Posterior vena cava (tissue), 2 donors: ENCODE results near the gene FAIM. TPM values are rescaled to one million over a fixed set of nuclear protein-coding genes. Genes with fewer than 3 reads are reported as not detected.
"Not testable (repeated sequence)": the region's sequence is repeated elsewhere in the genome, so short reads cannot be mapped to it uniquely, and the experiment has no call there.

Experiments used
- DNase-seq: peaks from one replicate; pipeline ENCODE4 v3.0.0-alpha.2; 2020; ENCODE audit warnings: low spot score
- intact Hi-C, 2 donors: fragments of 100-400 bp; cut with DNase I; formaldehyde crosslinking; loops; one replicate each; pipeline versions ENCODE4 v1.14.1 to v1.14.2; 2022 to 2023
- long read RNA-seq, 2 donors: library from polyadenylated mRNA; unstranded; transcript quantifications; one replicate each; pipeline ENCODE4 v2.0.0, GENCODE V29; 2020 to 2021
- total RNA-seq, 2 donors: library from RNA; stranded (reverse); fragmentation: NEBNext Ultra II Directional; extraction: Animal tissue kit (Norgen Biotek cat#: 25700); gene quantifications; one replicate each; pipeline ENCODE4 v1.2.1, GENCODE V29; 2021
- donor health status: DM: yes; HTN: yes; CAD: no.
- donor health status: DM: yes; HTN: yes; CAD: no.

The FAIM gene
- 10 to 100 TPM in 1 of 2 donors, 1 to 10 TPM in 1; 8.0 to 11.9 TPM for total RNA-seq
- long read RNA-seq, donor 1, partial matches to known transcripts = 0 of 6 reads
- long read RNA-seq, donor 1, other reads (novel, unspliced or antisense) = 0 of 6 reads
- long read RNA-seq, donor 2, transcript FAIM-204 (5 exons, 946 nt) = major isoform, 12 of 20 reads
- long read RNA-seq, donor 2, partial matches to known transcripts = 0 of 20 reads
- long read RNA-seq, donor 2, other reads (novel, unspliced or antisense) = 2 of 20 reads

GRCh38 chr3:138608322-138609135 is at the start of gene FAIM:
Gene FAIM, plus strand, starts transcription at chr3:138608771. Its CDS starts 10,956 bp downstream, at chr3:138619727.
- intact Hi-C loops = no loop called here
- DNase-seq = peak; percentile 91

DNA sequence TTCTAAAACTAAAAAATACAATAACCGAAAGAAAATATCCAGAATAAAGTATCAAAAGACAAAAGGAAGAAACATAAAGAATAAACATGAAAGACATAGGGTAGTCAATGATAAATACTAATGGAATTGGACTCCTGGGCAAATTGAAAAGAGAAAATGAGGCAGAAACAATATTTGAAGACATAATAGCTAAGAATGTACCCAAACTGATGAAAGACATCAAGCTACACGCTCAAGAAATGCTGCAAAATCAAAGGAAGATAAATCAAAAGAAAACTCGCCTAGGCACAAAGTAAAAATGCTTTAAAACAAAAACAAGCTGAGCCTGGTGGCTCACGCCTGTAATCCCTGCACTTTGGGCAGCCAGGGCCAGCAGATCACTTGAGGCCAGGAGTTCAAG is 49.4 kb upstream of the FAIM start:
- DNase-seq = no peak
- intact Hi-C loops = no loop called here

DNA sequence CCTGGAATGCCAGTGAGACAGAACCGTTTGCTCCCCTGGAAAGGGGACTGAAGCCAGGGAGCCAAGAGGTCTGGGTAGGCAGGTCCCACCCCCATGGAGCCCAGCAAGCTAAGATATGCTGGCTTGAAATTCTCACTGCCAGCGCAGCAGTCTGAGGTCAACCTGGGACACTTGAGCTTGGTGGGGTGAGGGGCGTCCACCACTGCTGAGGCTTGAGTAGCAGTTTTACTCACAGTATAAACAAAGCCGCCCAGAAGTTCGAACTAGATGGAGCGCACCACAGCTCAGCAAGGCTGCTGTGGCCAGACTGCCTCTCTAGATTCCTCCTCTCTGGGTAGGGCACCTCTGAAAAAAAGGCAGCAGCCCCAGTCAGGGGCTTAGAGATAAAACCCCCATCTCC is 48.1 kb upstream of the FAIM start:
- intact Hi-C loops = no loop called here
- DNase-seq = no peak

DNA sequence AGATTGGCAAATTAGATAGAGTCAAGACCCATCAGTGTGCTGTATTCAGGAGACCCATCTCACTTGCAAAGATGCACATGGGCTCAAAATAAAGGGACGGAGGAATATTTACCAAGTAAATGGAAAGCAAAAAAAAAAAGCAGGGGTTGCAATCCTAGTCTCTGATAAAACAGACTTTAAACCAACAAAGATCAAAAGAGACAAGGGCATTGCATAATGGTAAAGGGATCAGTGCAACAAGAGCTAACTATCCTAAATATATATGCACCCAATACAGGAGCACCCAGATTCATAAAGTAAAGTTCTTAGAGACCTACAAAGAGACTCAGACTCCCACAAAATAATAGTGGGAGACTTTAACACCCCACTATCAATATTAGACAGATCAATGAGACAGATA is 45.7 kb upstream of the FAIM start:
- DNase-seq, intact Hi-C loops: not testable (repeated sequence)

GRCh38 chr3:138566293-138566692 is 42.3 kb upstream of the FAIM start:
- intact Hi-C loops, DNase-seq: not testable (repeated sequence)

GRCh38 chr3:138567403-138567802 is 41.2 kb upstream of the FAIM start:
- intact Hi-C loops = no loop called here
- no peak for DNase-seq

DNA sequence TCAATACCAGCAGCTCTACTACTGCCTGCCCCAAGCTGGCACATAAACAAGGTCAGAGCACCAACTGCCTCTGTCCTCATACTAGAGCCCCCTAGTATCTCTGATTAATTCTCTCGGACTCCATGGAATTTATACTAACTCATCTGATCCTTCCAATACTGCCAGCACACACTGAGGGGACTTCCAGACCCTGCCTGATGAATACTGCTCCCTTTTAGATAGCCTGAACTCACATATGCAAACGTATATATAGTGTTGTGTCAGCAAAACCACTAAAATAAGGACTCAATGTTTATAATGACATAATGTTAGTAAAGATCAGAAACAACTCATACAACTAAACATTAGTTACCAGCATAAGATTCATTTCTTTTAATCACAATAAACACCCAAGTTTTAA is 39.5 kb upstream of the FAIM start:
- no peak for DNase-seq
- intact Hi-C loops = no loop called here

DNA sequence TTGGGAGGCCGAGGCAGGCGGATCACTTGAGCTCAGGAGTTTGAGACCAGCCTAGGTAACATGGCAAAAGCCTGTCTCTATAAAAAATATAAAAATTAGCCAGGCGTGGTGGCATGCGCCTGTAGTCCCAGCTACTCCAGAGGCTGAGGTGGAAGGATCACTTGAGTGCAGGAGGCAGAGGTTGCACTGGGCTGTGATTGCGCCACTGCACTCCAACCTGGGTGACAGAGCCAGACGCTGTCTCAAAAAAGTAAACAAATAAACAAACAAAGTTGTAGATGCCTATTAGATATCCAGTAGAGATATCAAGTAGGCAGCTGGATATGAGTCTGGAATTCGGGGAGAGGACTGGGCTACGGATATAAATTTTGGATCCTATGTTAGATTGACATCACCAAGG is 38.9 kb upstream of the FAIM start:
- DNase-seq, intact Hi-C loops: not testable (repeated sequence)

DNA sequence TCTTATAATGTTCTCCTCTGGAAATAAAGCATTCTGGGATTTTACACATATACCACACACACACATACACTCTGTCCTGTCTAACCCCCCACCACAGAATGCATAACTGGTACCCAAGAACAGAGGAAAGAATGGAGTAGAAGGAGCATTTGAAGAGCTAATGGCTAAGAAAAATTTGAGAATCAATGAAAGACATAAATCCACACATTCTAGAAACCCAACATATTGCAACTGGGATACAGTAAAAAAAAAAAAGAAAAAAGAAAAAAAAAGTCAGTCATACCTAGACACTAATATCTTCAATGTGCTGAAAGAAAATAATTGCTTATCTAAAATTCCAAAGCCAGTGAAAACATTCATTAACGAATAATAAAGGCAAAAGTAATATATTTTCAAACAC is 35.4 kb upstream of the FAIM start:
- DNase-seq = no peak
- intact Hi-C loops = no loop called here

DNA sequence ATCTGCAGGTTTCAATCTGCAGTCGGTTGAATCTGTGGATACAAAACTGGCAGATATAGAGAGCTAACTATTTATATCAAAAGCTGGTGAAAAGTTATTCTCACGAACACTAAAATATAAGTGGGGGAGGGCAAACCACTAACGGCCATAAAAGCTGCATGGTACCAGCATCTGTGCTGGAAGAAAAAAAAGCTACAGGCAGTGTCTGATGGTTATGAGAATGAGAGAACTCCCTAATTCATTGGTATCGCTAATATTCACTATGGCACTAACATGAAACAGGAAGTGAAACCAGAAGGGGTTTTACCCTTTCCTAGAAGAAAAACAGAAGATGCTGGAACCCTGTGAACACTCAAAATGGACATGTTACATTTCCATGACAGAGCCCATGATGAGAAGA is 30.4 kb upstream of the FAIM start:
- DNase-seq = no peak
- intact Hi-C loops = no loop called here

DNA sequence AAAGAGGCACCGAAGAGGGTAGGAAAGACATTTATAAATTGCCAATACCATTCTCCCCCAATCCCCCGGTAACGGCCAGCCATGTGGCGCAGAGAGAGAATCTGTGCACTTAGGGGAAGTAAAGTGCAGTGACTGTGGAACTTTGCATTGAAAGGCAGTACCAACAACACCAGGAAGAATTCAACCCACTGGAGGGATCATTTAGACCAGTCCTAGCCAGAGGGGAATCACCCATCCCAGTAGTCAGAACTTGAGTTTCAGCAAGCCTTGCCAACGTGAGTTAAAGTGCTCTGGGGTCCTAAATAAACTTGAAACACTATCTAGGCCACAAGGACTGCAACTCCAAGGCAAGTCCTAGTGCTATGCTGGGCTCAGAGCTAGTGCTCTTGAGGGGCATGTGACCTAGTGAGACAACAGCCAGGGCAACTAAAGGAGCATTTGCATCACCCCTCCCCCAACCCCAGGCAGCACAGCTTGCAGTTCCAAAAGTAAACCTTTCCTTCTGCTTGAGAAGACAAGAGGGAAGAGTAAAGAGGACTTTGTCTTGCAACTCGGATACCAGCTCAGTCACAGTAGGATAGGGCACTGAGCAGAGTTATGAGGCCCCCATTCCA is 29.5 kb upstream of the FAIM start:
- intact Hi-C loops = no loop called here
- DNase-seq = no peak

DNA sequence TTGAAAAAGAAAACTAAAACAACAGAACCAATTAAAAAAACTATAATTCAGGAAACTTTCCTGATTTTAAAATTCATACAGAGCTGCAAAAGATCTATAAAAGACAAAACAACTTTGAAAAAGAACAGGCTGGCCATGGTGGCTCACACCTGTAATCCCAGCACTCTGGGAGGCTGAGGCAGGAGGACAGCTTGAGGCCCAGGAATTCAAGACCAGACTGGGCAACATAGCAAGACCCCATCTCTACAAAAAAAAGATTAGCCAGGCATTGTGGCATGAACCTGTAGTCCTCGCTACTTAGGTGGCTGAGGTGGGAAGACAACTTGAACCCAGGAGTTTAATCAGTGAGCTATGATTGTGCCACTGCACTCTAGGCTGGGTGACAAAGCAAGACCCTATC is 21.2 kb upstream of the FAIM start:
- no peak for DNase-seq
- intact Hi-C loops = no loop called here

- no peak for DNase-seq
- intact Hi-C loops = no loop called here
These were observed 20.1 kb upstream of the FAIM start for GRCh38 chr3:138588445-138588844.

DNA sequence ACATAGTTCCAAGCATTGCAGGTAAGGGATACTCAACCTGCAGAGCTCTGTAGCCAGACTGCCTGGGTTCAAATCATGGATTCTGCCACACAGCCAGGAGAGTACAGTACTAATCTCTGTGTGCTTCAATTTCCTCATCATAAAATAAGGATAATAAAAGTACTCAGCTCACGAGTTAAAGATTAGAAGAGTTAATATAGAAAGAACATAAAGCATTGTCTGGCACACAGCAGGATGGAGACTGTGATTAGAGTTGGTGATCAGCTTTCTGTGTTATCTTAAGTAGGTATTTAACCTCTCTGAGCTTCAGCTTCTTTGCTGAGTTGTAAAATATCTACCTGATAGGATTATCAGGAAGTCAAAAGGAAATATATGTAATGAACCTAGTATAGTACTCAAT is 17.2 kb upstream of the FAIM start:
- no peak for DNase-seq
- intact Hi-C loops = no loop called here

GRCh38 chr3:138593488-138594149 is 15.0 kb upstream of the FAIM start:
- intact Hi-C loops = loop anchor here in 1 of 2 donors (2.0 kb wide), 1 partner anchor 321 kb away; no protein-coding TSS in a partner anchor
- no peak for DNase-seq

GRCh38 chr3:138594150-138594934 is 14.2 kb upstream of the FAIM start, which contains the start of gene CEP70:
Gene CEP70, minus strand, starts transcription at chr3:138594260. Its CDS starts 21,333 bp downstream, at chr3:138572927.
- intact Hi-C loops = loop anchor here in 1 of 2 donors (2.0 kb wide), 1 partner anchor 320 kb away; no protein-coding TSS in a partner anchor
- peak; percentile 97 for DNase-seq

DNA sequence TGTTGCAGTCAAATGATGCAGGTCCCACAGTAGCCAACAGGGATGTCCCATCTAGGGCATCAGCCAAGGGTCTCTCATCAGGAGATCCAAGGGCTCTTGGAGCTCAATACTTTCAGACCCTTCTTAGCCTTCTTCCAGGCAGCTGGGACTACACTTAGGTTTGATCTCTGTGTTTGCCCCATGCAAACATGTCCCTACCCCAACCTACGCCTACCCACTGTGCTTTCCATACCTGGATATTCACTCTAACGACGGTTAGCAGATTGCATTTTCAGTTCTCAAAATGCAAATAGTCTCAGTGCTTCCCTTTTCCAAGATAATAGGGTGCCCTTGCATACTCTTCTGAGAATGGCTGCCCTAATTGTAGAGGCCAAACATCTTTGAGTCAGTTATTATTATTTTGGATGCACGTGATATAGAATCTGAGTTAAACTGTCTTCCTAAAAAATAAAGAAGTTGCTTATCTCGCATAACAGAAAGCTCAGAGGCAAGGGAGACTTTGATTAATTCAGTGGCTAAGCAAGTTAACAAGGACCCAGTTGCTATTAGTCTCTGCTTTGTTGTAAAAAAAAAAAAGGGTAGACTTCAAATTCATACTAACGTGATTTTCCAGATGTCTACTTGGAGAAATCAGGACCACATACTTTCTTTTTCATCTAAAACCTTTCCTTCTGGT is 13.5 kb upstream of the FAIM start:
- intact Hi-C loops = loop anchor here (2.0 to 5.0 kb wide), 2 partner anchors 263 to 320 kb away; no protein-coding TSS in a partner anchor
- DNase-seq = no peak
